GM23248 (cell line): Measurements from ENCODE around the gene NRBF2. TPM values are rescaled to one million over a fixed set of nuclear protein-coding genes. Genes with fewer than 3 reads are reported as not detected.

ENCODE experiments used
- DNase-seq: peaks from one replicate; pipeline ENCODE4 v3.0.0-alpha.2; 2015
- H2AFZ ChIP-seq: fragments of 200-600 bp; sonication (generic); 2 replicates; pipeline ENCODE4 v1.6.1; 2016; ENCODE audit warnings: antibody characterized with exemption
- H3F3A ChIP-seq: fragments of 200-600 bp; sonication (generic); 2 replicates; pipeline ENCODE4 v1.6.1; 2016; ENCODE audit warnings: mild to moderate bottlenecking, antibody characterized with exemption, mixed run types; ENCODE audit not compliant: insufficient read depth
- H3K27ac ChIP-seq: fragments of 200-600 bp; sonication (generic); 2 replicates; pipeline ENCODE4 v1.5.1; 2016; ENCODE audit warnings: mild to moderate bottlenecking
- H3K27me3 ChIP-seq: fragments of 200-600 bp; sonication (generic); replicated peaks from 2 replicates; pipeline ENCODE4 v1.6.1; 2016; ENCODE audit warnings: mild to moderate bottlenecking; ENCODE audit not compliant: insufficient read depth
- H3K36me3 ChIP-seq: fragments of 200-600 bp; sonication (generic); 2 replicates; pipeline ENCODE4 v1.6.1; 2016; ENCODE audit warnings: low read depth, mild to moderate bottlenecking
- H3K4me1 ChIP-seq: fragments of 200-600 bp; sonication (generic); 2 replicates; pipeline ENCODE4 v1.6.1; 2016; ENCODE audit warnings: mild to moderate bottlenecking; ENCODE audit not compliant: insufficient read depth
- H3K4me2 ChIP-seq: fragments of 200-600 bp; sonication (generic); one replicate; pipeline ENCODE4 v1.6.1; 2016; ENCODE audit warnings: mild to moderate bottlenecking; ENCODE audit not compliant: unreplicated experiment
- H3K4me3 ChIP-seq: fragments of 200-600 bp; sonication (generic); 2 replicates; pipeline ENCODE4 v1.5.1; 2016; ENCODE audit warnings: mild to moderate bottlenecking
- H3K79me2 ChIP-seq: fragments of 200-600 bp; sonication (generic); 2 replicates; pipeline ENCODE4 v1.6.1; 2016; ENCODE audit warnings: mild to moderate bottlenecking; ENCODE audit not compliant: insufficient read depth
- H3K9ac ChIP-seq: fragments of 200-600 bp; sonication (generic); 2 replicates; pipeline ENCODE4 v1.6.1; 2016; ENCODE audit warnings: mild to moderate bottlenecking
- H3K9me2 ChIP-seq: fragments of 200-600 bp; sonication (generic); 2 replicates; pipeline ENCODE4 v1.6.1; 2016; ENCODE audit warnings: mixed run types, mild to moderate bottlenecking, moderate library complexity; ENCODE audit not compliant: insufficient read depth
- H3K9me3 ChIP-seq: fragments of 200-600 bp; sonication (generic); one replicate; pipeline ENCODE4 v1.6.1; 2017; ENCODE audit warnings: low read depth
- H4K20me1 ChIP-seq: fragments of 200-600 bp; sonication (generic); 2 replicates; pipeline ENCODE4 v1.6.0; 2016; ENCODE audit not compliant: insufficient read depth
- EZH2 ChIP-seq: fragments of 200-600 bp; sonication (generic); IDR thresholded peaks from 2 replicates; pipeline ENCODE4 v1.6.1; 2018; ENCODE audit warnings: antibody characterized with exemption, mild to moderate bottlenecking; ENCODE audit not compliant: insufficient read depth, poor library complexity, severe bottlenecking
- EZH2phosphoT487 ChIP-seq: fragments of 200-600 bp; sonication (generic); IDR thresholded peaks from 2 replicates; pipeline ENCODE4 v1.6.1; 2018; ENCODE audit warnings: antibody characterized with exemption, moderate library complexity, mild to moderate bottlenecking, low read depth; ENCODE audit not compliant: insufficient read depth
- WGBS, 2 experiments: methylation state at CpG; one replicate each; pipeline ENCODE4 v1.1.6; 2015 to 2017; ENCODE audit warnings: low lambda C conversion rate in 2 of 2, low coverage in 1 of 2; ENCODE audit errors: missing lambda C conversion rate in 2 of 2; 5-methylcytosine and 5-hydroxymethylcytosine counted together
- in situ Hi-C: fragments of 300-500 bp; cut with MboI; formaldehyde crosslinking; loops from 2 replicates; pipeline ENCODE4 v1.15.0; 2020
- polyA plus RNA-seq: library from polyadenylated mRNA; unstranded; fragments of >200 nt; fragmentation: Nextera tagmentation; extraction: Ambion mirVana; gene quantifications from 2 replicates; pipeline ENCODE4 v1.2.1, GENCODE V29; 2016
- total RNA-seq: library from RNA; depleted of rRNA; stranded (reverse); fragments of >200 nt; shearing (Covaris generic); gene quantifications from 2 replicates; pipeline ENCODE4 v1.2.3, GENCODE V29; 2014

The NRBF2 gene
- total and polyA plus RNA-seq, 2 experiments from 2014 or later = 31.8 to 61.6 TPM

- no peak overlapping the region for H3K9ac ChIP-seq
- no peaks in the 10 kb centered on the region for H3K9me3 ChIP-seq
- H3K9me2 ChIP-seq = no peaks in the 10 kb centered on the region
- TF ChIP-seq EZH2phosphoT487 (no peak), EZH2 (no peak)
- no peak overlapping the region for H3K4me2 ChIP-seq
- peaks cover 19% of the 10 kb centered on the region for H3F3A ChIP-seq
- H2AFZ ChIP-seq = no peak overlapping the region
- no peak overlapping the region for H3K4me3 ChIP-seq
- H3K79me2 ChIP-seq = no peaks in the 10 kb centered on the region
- H3K27ac ChIP-seq = no peak overlapping the region
- peaks cover 40% of the 10 kb centered on the region for H3K4me1 ChIP-seq
- no peaks in the 10 kb centered on the region for H3K36me3 ChIP-seq
- H4K20me1 ChIP-seq = no peaks in the 10 kb centered on the region
- DNase-seq = no peak
- H3K27me3 ChIP-seq = no peaks in the 10 kb centered on the region
- in situ Hi-C loops = no loop called here
These were observed 14.1 kb upstream of the NRBF2 start for GRCh38 chr10:63119041-63119440.

GRCh38 chr10:63120554-63120953 lies 12.6 kb upstream of the NRBF2 start:
- H3K36me3 ChIP-seq = no peaks in the 10 kb centered on the region
- no peaks in the 10 kb centered on the region for H4K20me1 ChIP-seq
- H2AFZ ChIP-seq = no peak overlapping the region
- no peaks in the 10 kb centered on the region for H3K79me2 ChIP-seq
- no peaks in the 10 kb centered on the region for H3K9me2 ChIP-seq
- in situ Hi-C loops = no loop called here
- no peak overlapping the region for H3K9ac ChIP-seq
- no peaks in the 10 kb centered on the region for H3K9me3 ChIP-seq
- peak overlapping the region; percentile 45 for H3K4me2 ChIP-seq
- no peak for TF ChIP-seq EZH2
- no peak for TF ChIP-seq EZH2phosphoT487
- peak; percentile 95 for DNase-seq
- H3K4me3 ChIP-seq = no peak overlapping the region
- peak overlapping the region; percentile 39 for H3K27ac ChIP-seq
- no peaks in the 10 kb centered on the region for H3K27me3 ChIP-seq
- peaks cover 25% of the 10 kb centered on the region for H3K4me1 ChIP-seq
- peaks cover 8% of the 10 kb centered on the region for H3F3A ChIP-seq

- H3F3A ChIP-seq = no peaks in the 10 kb centered on the region
- no peaks in the 10 kb centered on the region for H3K9me2 ChIP-seq
- no peak overlapping the region for H2AFZ ChIP-seq
- DNase-seq = no peak
- H3K4me3 ChIP-seq = no peak overlapping the region
- no peak overlapping the region for H3K9ac ChIP-seq
- no peaks in the 10 kb centered on the region for H3K79me2 ChIP-seq
- no peaks in the 10 kb centered on the region for H3K36me3 ChIP-seq
- no peak overlapping the region for H3K27ac ChIP-seq
- no peak overlapping the region for H3K4me2 ChIP-seq
- 83 to 90% methylated on average over 2 of the region's 2 CpGs for WGBS, 2 experiments
- no peaks in the 10 kb centered on the region for H3K27me3 ChIP-seq
- in situ Hi-C loops = no loop called here
- no peaks in the 10 kb centered on the region for H3K9me3 ChIP-seq
- peaks cover 18% of the 10 kb centered on the region for H3K4me1 ChIP-seq
- H4K20me1 ChIP-seq = no peaks in the 10 kb centered on the region
- TF ChIP-seq EZH2 = no peak
- no peak for TF ChIP-seq EZH2phosphoT487
These were observed 9.3 kb upstream of the NRBF2 start for GRCh38 chr10:63123727-63124362.

DNA sequence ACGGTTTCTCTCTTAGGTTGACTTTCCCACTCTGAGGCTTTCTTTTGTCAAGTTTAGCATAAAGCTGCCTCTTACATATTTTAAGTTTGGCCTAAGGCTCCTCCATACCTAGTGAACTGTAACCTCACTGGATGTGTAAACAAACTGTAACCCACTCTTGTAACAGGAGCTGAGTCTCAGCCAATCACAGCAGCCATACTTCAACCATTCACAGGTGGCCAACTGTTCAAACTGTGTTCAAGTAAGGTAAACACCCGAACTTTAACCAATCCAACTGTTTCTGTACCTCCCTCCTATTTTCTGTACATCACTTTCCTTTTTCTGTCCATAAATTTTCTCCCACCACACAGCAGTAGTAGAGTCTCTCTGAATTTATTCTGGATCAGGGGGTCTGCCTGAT lies 7.7 kb upstream of the NRBF2 start:
- no peaks in the 10 kb centered on the region for H3K79me2 ChIP-seq
- H3K4me2 ChIP-seq = no peak overlapping the region
- H3F3A ChIP-seq = no peaks in the 10 kb centered on the region
- no peaks in the 10 kb centered on the region for H3K9me3 ChIP-seq
- WGBS, 2 experiments = 88 to 95% methylated on average over 2 of the region's 2 CpGs
- H2AFZ ChIP-seq = no peak overlapping the region
- no peaks in the 10 kb centered on the region for H3K9me2 ChIP-seq
- TF ChIP-seq EZH2phosphoT487 (no peak), EZH2 (no peak)
- no peaks in the 10 kb centered on the region for H3K36me3 ChIP-seq
- no peaks in the 10 kb centered on the region for H3K27me3 ChIP-seq
- no peak overlapping the region for H3K4me3 ChIP-seq
- no peak overlapping the region for H3K27ac ChIP-seq
- peaks cover 10% of the 10 kb centered on the region for H3K4me1 ChIP-seq
- H3K9ac ChIP-seq = no peak overlapping the region
- no peak for DNase-seq
- no peaks in the 10 kb centered on the region for H4K20me1 ChIP-seq
- in situ Hi-C loops = loop anchor here (25.0 kb wide), 1 partner anchor 863 kb away; the partner anchor contains the start of gene RTKN2

- H3K4me1 ChIP-seq = peaks cover 5% of the 10 kb centered on the region; the same call in 1 of the 2 replicates
- WGBS, 2 experiments = 17 to 32% methylated on average over 3 to 4 of the region's 4 CpGs
- TF ChIP-seq EZH2phosphoT487 = no peak
- no peak for TF ChIP-seq EZH2
- no peaks in the 10 kb centered on the region for H3K27me3 ChIP-seq
- peaks cover 2% of the 10 kb centered on the region for H3K79me2 ChIP-seq
- H3K4me2 ChIP-seq = no peak overlapping the region
- no peaks in the 10 kb centered on the region for H4K20me1 ChIP-seq
- in situ Hi-C loops = loop anchor here (25.0 kb wide), 1 partner anchor 866 kb away; the partner anchor contains the start of gene RTKN2
- H3K36me3 ChIP-seq = no peaks in the 10 kb centered on the region
- peak; percentile 49 for DNase-seq
- H3K9ac ChIP-seq = no peak overlapping the region
- no peak overlapping the region for H3K4me3 ChIP-seq
- no peaks in the 10 kb centered on the region for H3K9me3 ChIP-seq
- H3F3A ChIP-seq = no peaks in the 10 kb centered on the region
- H3K27ac ChIP-seq = no peak overlapping the region
- no peaks in the 10 kb centered on the region for H3K9me2 ChIP-seq
- H2AFZ ChIP-seq = peak overlapping the region; percentile 60
These were observed 4.7 kb upstream of the NRBF2 start for GRCh38 chr10:63128443-63128842.
